ENCODE data around the gene MROH9. TPM values are rescaled to one million over a fixed set of nuclear protein-coding genes. Genes with fewer than 3 reads are reported as not detected.

Gene MROH9
- total RNA-seq, 1 experiment from 2014 or later = not detected

GRCh38 chr1:170886460-170886859 is 48.9 kb upstream of the MROH9 start:
- Histone ChIP-seq H3K9me2 (ENCODE audit: insufficient read depth) (no peaks in the 10 kb centered on the region), H3K36me3 (ENCODE audit: control insufficient read depth in 1 of 2, insufficient read depth in 2 of 2, low read length in 2 of 2) (no peaks in the 10 kb centered on the region)
- POLR2A ChIA-PET = no interaction called here

More at GRCh38 chr1:170886460-170886859, 48.9 kb upstream of the MROH9 start:
- no peaks in the 10 kb centered on the region for H3K9me3 ChIP-seq (ENCODE audit: control insufficient read depth in 1 of 2, insufficient read depth in 1 of 2, low read depth in 1 of 2, low read length in 2 of 2)
- no peak overlapping the region for H3K4me2 ChIP-seq (ENCODE audit: low read length)
- DNase-seq (ENCODE audit: low read depth, low spot score) (no peak), ATAC-seq (no peak)
- no TSS peak for BruUV-seq (replicated peaks)
- no peaks in the 10 kb centered on the region for H3K79me2 ChIP-seq (ENCODE audit: insufficient read depth, low read length)
- ChIA-PET CTCF (no interaction called here), RAD21 (ENCODE audit: low non-redundant PET in 1 of 2, low total read pairs in 2 of 2, uncharacterized antibody in 2 of 2, unreplicated experiment in 2 of 2) (no interaction called here)
- H3K4me3 ChIP-seq (replicated peaks in 1 of 2; ENCODE audit: low read depth in 1 of 2, low read length in 2 of 2) = no peak overlapping the region
- intact Hi-C loops (cut with micrococcal nuclease) = loop anchor here (10.0 kb wide), 1 partner anchor 1082 kb away; no protein-coding TSS in a partner anchor
- H3K27me3 ChIP-seq (ENCODE audit: insufficient read depth, low read length) = no peaks in the 10 kb centered on the region
- TF ChIP-seq SP1 (IDR thresholded peaks at IDR 0.05; ENCODE audit: low read depth) (no peak), ELF1 (IDR thresholded peaks at IDR 0.05; ENCODE audit: borderline replicate concordance, low read depth) (no peak), MAX (IDR thresholded peaks at IDR 0.05) (no peak), SIN3A (IDR thresholded peaks at IDR 0.05; ENCODE audit: low read depth) (no peak), CEBPB (IDR thresholded peaks at IDR 0.05; ENCODE audit: low read depth) (no peak), ZNF274 (IDR thresholded peaks at IDR 0.05; ENCODE audit: low read depth, low read length) (no peak), EZH2phosphoT487 (IDR thresholded peaks at IDR 0.05; ENCODE audit: borderline replicate concordance) (no peak), ZFX (IDR thresholded peaks at IDR 0.05) (no peak), CBX3 (IDR thresholded peaks at IDR 0.05; ENCODE audit: low read depth) (no peak), JUND (IDR thresholded peaks at IDR 0.05) (no peak), EZH2 (IDR thresholded peaks at IDR 0.05) (no peak), TCF7L2 (IDR thresholded peaks at IDR 0.05; ENCODE audit: borderline replicate concordance, extremely low read depth, insufficient read depth, insufficient read length) (no peak), ZBTB33 (IDR thresholded peaks at IDR 0.05; ENCODE audit: extremely low read depth, insufficient replicate concordance, low read length) (no peak), POLR2AphosphoS5 (IDR thresholded peaks at IDR 0.05; ENCODE audit: low read depth, low read length) (no peak), ATF3 (IDR thresholded peaks at IDR 0.05) (no peak), YY1 (IDR thresholded peaks at IDR 0.05; ENCODE audit: extremely low read depth, insufficient replicate concordance, low read depth, low read length) (no peak), POLR2A (IDR thresholded peaks at IDR 0.05; ENCODE audit: borderline replicate concordance, extremely low read depth, insufficient read depth, insufficient read length) (no peak), RAD21 (IDR thresholded peaks at IDR 0.05; ENCODE audit: low read depth) (no peak), REST (IDR thresholded peaks at IDR 0.05; ENCODE audit: low read depth) (no peak), SRF (IDR thresholded peaks at IDR 0.05; ENCODE audit: low read depth) (no peak)
- no peak overlapping the region for H2AFZ ChIP-seq (ENCODE audit: low read depth, low read length, poor library complexity, severe bottlenecking)
- H3K27ac ChIP-seq (ENCODE audit: low read depth, low read length) = no peak overlapping the region
- H3K9ac ChIP-seq (ENCODE audit: low read length) = no peak overlapping the region
- no peaks in the 10 kb centered on the region for H3K4me1 ChIP-seq (ENCODE audit: control insufficient read depth in 1 of 2, insufficient read depth in 2 of 2, low read length in 2 of 2)
- no peaks in the 10 kb centered on the region for H4K20me1 ChIP-seq (ENCODE audit: insufficient read depth)

Measured in HCT116 (cell line).